T-helper 2 cell treated with Interferon-gamma antibody and Interleukin-4, amounts not matched to agents 100 ng/mL and 5 ng/mL, for 36 hours (primary cell): Measurements from ENCODE around the gene GORASP1. TPM values are rescaled to one million over a fixed set of nuclear protein-coding genes. Genes with fewer than 3 reads are reported as not detected.

Experiments used
- intact Hi-C: fragments of 100-400 bp; cut with micrococcal nuclease; formaldehyde crosslinking; loops from one replicate; pipeline ENCODE4 v1.15.1; 2023
- total RNA-seq: library from RNA; stranded (reverse); gene quantifications from 2 replicates; pipeline ENCODE4 v1.2.3, GENCODE V29; 2022

The GORASP1 gene
- total RNA-seq, 1 donor from 2014 or later: 27.4 TPM

- intact Hi-C loops: no loop called here
Measured at GRCh38 chr3:39141171-39141995, 34.0 kb upstream of the GORASP1 start.

- intact Hi-C loops: no loop called here
Measured at GRCh38 chr3:39140341-39140971, 33.0 kb upstream of the GORASP1 start.

- intact Hi-C loops: no loop called here
Measured at GRCh38 chr3:39139442-39139841, 32.0 kb upstream of the GORASP1 start.

- intact Hi-C loops: no loop called here
Measured at GRCh38 chr3:39138804-39139415, 31.5 kb upstream of the GORASP1 start.

- intact Hi-C loops: no loop called here
Measured at GRCh38 chr3:39137991-39138803, 30.8 kb upstream of the GORASP1 start.

- intact Hi-C loops: no loop called here
Measured at GRCh38 chr3:39137435-39137936, 30.1 kb upstream of the GORASP1 start.

GRCh38 chr3:39136533-39137434 is 29.4 kb upstream of the GORASP1 start:
- intact Hi-C loops: no loop called here

- intact Hi-C loops: no loop called here
Measured at GRCh38 chr3:39135170-39135805, 27.9 kb upstream of the GORASP1 start.

- intact Hi-C loops: no loop called here
Measured at GRCh38 chr3:39134305-39134704, 26.9 kb upstream of the GORASP1 start.

- intact Hi-C loops: no loop called here
Measured at GRCh38 chr3:39133822-39134221, 26.4 kb upstream of the GORASP1 start.

- intact Hi-C loops: no loop called here
Measured at GRCh38 chr3:39133093-39133490, 25.7 kb upstream of the GORASP1 start.

- intact Hi-C loops: no loop called here
Measured at GRCh38 chr3:39132096-39133092, 25.0 kb upstream of the GORASP1 start.

- intact Hi-C loops: no loop called here
Measured at GRCh38 chr3:39130693-39131265, 23.4 kb upstream of the GORASP1 start.

- intact Hi-C loops: no loop called here
Measured at GRCh38 chr3:39130026-39130425, 22.6 kb upstream of the GORASP1 start.

- intact Hi-C loops: no loop called here
Measured at GRCh38 chr3:39128951-39129350, 21.5 kb upstream of the GORASP1 start.

- intact Hi-C loops: no loop called here
Measured at GRCh38 chr3:39127908-39128304, 20.5 kb upstream of the GORASP1 start.

GRCh38 chr3:39127269-39127907 is 20.0 kb upstream of the GORASP1 start:
- intact Hi-C loops: no loop called here
